Stimulated activated naive B cell treated with anti-CD40 and anti-IgM and Interleukin-4, amounts not matched to agents 10 μg/mL and 1 μg/mL and 100 μg/mL, for 72 hours (primary cell): ENCODE results near the gene CADPS2.
A peak's percentile ranks its signal among the peaks of the same experiment; 100 is the strongest.

Experiments
- ATAC-seq, 2 donors: fragments of 150-1000 bp; cut with Tn5 transposase; replicated peaks; 2 replicates each; pipeline ENCODE4 v1.10.0; 2021; ENCODE audit warnings: moderate library complexity in 1 of 2
- DNase-seq: peaks from one replicate; pipeline ENCODE4 v3.0.0; 2021
- H3K27ac Mint-ChIP-seq: one replicate; pipeline ENCODE4 v1.8.0; 2022; ENCODE audit warnings: mild to moderate bottlenecking, mixed read lengths
- H3K27me3 Mint-ChIP-seq, 2 donors: one replicate each; pipeline ENCODE4 v1.8.0; 2022; ENCODE audit warnings: mixed read lengths in 2 of 2
- H3K36me3 Mint-ChIP-seq, 2 donors: one replicate each; pipeline ENCODE4 v1.8.0; 2022; ENCODE audit warnings: mixed read lengths in 2 of 2, mild to moderate bottlenecking in 1 of 2
- H3K4me1 Mint-ChIP-seq, 2 donors: one replicate each; pipeline ENCODE4 v1.8.0; 2022; ENCODE audit warnings: mixed read lengths in 2 of 2, mild to moderate bottlenecking in 1 of 2
- H3K4me3 Mint-ChIP-seq, 2 donors: one replicate each; pipeline ENCODE4 v1.8.0; 2022; ENCODE audit warnings: mild to moderate bottlenecking in 2 of 2, mixed read lengths in 2 of 2, moderate library complexity in 1 of 2
- H3K9me3 Mint-ChIP-seq, 2 donors: one replicate each; pipeline ENCODE4 v1.8.0; 2022; ENCODE audit warnings: mixed read lengths in 2 of 2, mild to moderate bottlenecking in 1 of 2

CADPS2 gene

DNA sequence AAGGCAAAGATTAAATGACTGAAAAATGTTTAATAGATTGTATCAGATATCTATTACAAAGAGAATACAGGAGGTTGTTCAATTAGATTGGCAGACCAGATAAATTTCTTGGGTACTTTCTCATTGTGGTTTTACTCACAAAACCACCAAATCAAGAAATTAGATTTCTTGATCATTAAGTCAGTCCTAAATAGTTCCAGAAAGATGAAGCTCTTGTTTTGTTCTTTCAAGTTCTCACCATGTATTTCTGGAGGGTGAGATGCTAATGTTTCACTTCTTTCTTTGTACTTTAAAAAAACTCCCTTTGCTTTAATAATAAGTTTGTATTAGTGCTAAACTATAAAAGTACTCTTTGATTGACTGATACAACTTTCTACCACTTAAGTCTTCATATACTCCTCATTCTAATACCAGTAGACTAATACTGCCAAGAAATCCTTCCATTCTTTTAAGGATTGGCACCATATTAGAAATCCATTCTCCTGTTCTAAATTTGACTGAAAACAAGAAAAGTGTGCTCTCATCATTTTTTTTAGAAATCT lies 256.8 kb downstream of the CADPS2 start:
- H3K27ac Mint-ChIP-seq: no peak overlapping the region
- H3K27me3 Mint-ChIP-seq: no peaks in the 10 kb centered on the region

DNA sequence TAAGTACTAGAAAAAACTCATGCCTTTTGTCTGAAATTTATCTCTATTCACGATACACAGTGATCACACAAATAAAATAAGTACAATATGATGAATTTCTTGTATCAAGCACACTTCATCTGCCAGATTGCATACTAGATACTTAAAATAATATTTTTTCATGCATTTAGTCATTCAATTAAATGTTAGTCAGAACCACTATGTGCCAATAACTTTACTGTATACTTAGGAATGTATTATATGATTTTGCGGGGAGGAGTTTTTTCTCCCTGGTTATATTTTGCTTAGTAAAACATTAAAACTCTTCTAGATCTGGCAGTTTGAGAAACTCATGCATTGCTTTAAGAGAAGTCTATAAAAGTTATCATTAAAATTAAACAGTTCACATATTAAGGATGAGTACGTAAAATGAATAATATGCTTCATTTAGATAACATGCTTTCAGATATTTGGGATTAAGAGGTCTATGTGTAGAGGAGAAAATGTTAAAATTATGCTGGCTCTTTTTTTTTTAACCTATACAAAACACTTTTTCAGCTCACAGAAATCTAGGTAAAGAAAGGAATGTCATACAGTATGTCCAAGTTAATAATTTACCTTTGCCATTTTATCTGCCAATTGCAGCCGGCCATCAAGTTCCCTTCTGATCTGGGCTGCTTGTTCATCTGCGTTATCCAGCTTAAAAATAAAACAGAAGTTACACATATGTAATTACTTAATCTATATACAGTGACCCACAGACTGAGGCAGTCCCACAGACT lies 257.4 kb downstream of the CADPS2 start:
- DNase-seq: no peak

More for the DNA sequence above, 256.8 kb downstream of the CADPS2 start:
- no peaks in the 10 kb centered on the region for H3K36me3 Mint-ChIP-seq
- DNase-seq (no peak), ATAC-seq (peak; percentile 29 to 39)
- no peaks in the 10 kb centered on the region for H3K4me1 Mint-ChIP-seq
- H3K4me3 Mint-ChIP-seq: no peak overlapping the region
- H3K9me3 Mint-ChIP-seq: peaks cover 0 to 2% of the 10 kb centered on the region in 2 donors

GRCh38 chr7:122626785-122627184 lies 259.5 kb downstream of the CADPS2 start:
- Mint-ChIP-seq H3K4me3 (no peak overlapping the region), H3K36me3 (no peaks in the 10 kb centered on the region), H3K4me1 (no peaks in the 10 kb centered on the region), H3K9me3 (peaks cover 0 to 2% of the 10 kb centered on the region in 2 donors), H3K27me3 (no peaks in the 10 kb centered on the region), H3K27ac (no peak overlapping the region)
- ATAC-seq: no peak
- no peak for DNase-seq

More for the DNA sequence above, 257.4 kb downstream of the CADPS2 start:
- H3K4me1 Mint-ChIP-seq: no peaks in the 10 kb centered on the region
- H3K27me3 Mint-ChIP-seq: no peaks in the 10 kb centered on the region
- no peak overlapping the region for H3K27ac Mint-ChIP-seq
- peak in 1 of 2 donors; percentile 36 for ATAC-seq
- no peaks in the 10 kb centered on the region for H3K36me3 Mint-ChIP-seq
- H3K4me3 Mint-ChIP-seq: no peak overlapping the region
- H3K9me3 Mint-ChIP-seq: peaks cover 0 to 2% of the 10 kb centered on the region in 2 donors

GRCh38 chr7:122622682-122623081 lies 263.6 kb downstream of the CADPS2 start:
- no peak for ATAC-seq
- Mint-ChIP-seq H3K27ac (no peak overlapping the region), H3K4me3 (no peak overlapping the region), H3K27me3 (no peaks in the 10 kb centered on the region), H3K9me3 (peaks cover 0 to 2% of the 10 kb centered on the region in 2 donors), H3K4me1 (no peaks in the 10 kb centered on the region), H3K36me3 (no peaks in the 10 kb centered on the region)
- DNase-seq: no peak

- no peak overlapping the region for H3K27ac Mint-ChIP-seq
- ATAC-seq: no peak
- H3K36me3 Mint-ChIP-seq: no peaks in the 10 kb centered on the region
- no peak for DNase-seq
- H3K4me3 Mint-ChIP-seq: no peak overlapping the region
- H3K27me3 Mint-ChIP-seq: no peaks in the 10 kb centered on the region
- H3K9me3 Mint-ChIP-seq: peaks cover 0 to under 1% of the 10 kb centered on the region in 2 donors
- no peaks in the 10 kb centered on the region for H3K4me1 Mint-ChIP-seq
These were observed 266.6 kb downstream of the CADPS2 start for GRCh38 chr7:122619664-122620063.

DNA sequence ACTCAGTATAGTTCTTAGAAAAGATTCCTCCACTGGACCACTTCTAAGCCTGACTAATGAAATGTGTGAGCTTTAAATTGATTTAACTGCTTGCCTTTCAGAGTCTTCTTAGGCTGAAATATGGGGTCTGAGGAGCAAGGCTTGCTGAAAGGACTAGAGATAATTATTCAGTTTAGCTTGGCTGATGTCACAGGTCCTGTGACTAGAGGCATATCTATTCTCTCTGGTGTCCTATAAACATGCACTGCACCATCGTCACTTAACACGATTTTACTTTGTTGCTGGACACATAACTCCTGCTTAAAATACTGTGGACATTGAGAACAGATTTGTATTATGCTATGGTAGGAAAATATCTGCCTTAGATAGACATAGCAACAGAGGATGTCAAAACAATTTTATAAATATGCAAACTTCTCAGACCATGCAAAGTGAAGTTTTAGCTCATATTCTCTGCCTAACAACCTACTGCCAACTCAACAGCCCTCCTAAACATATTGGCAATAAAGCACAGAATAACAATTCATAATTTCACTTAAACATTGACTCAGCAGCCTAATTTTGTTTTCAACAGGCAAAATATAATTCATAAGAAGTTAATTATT lies 267.6 kb downstream of the CADPS2 start:
- H3K36me3 Mint-ChIP-seq: no peaks in the 10 kb centered on the region
- H3K9me3 Mint-ChIP-seq: no peaks in the 10 kb centered on the region
- H3K4me1 Mint-ChIP-seq: no peaks in the 10 kb centered on the region
- no peaks in the 10 kb centered on the region for H3K27me3 Mint-ChIP-seq
- no peak overlapping the region for H3K4me3 Mint-ChIP-seq
- DNase-seq (no peak), ATAC-seq (no peak)
- H3K27ac Mint-ChIP-seq: no peak overlapping the region

GRCh38 chr7:122616951-122617350 lies 269.3 kb downstream of the CADPS2 start:
- no peak overlapping the region for H3K4me3 Mint-ChIP-seq

DNA sequence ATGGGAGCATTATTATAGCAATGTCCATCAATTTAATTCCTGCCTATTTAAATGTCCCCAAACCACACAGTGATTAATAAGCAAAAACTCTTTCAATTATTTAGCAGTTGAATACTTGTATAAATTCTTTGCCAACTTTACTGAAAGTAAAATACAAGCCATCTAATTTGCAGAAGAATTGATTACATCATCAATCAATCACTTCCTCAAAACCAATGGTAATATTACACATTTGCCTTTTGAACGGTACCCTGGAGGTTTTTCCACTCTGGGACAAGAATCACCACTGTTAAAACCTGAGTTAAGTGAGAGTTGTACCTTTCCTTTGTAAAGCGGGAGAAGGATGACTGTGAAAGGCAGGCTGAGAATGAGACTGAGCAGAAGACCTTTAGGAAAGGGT lies 280.3 kb downstream of the CADPS2 start:
- ATAC-seq (no peak), DNase-seq (no peak)
- Mint-ChIP-seq H3K9me3 (peaks cover 0 to 2% of the 10 kb centered on the region in 2 donors), H3K4me1 (no peaks in the 10 kb centered on the region), H3K27me3 (no peaks in the 10 kb centered on the region), H3K27ac (no peak overlapping the region), H3K4me3 (no peak overlapping the region), H3K36me3 (no peaks in the 10 kb centered on the region)

More at GRCh38 chr7:122616951-122617350, 269.3 kb downstream of the CADPS2 start:
- Mint-ChIP-seq H3K4me1 (no peaks in the 10 kb centered on the region), H3K9me3 (no peaks in the 10 kb centered on the region), H3K27ac (no peak overlapping the region), H3K36me3 (no peaks in the 10 kb centered on the region), H3K27me3 (no peaks in the 10 kb centered on the region)
- ATAC-seq (no peak), DNase-seq (no peak)

- no peak for DNase-seq
- Mint-ChIP-seq H3K27me3 (no peaks in the 10 kb centered on the region), H3K27ac (no peak overlapping the region), H3K4me1 (no peaks in the 10 kb centered on the region), H3K9me3 (no peaks in the 10 kb centered on the region), H3K36me3 (no peaks in the 10 kb centered on the region), H3K4me3 (no peak overlapping the region)
- no peak for ATAC-seq
These were observed 282.0 kb downstream of the CADPS2 start for GRCh38 chr7:122604251-122604650.

GRCh38 chr7:122602800-122603199 lies 283.5 kb downstream of the CADPS2 start:
- Mint-ChIP-seq H3K27ac (no peak overlapping the region), H3K9me3 (no peaks in the 10 kb centered on the region), H3K27me3 (no peaks in the 10 kb centered on the region), H3K36me3 (no peaks in the 10 kb centered on the region), H3K4me1 (no peaks in the 10 kb centered on the region), H3K4me3 (no peak overlapping the region)
- ATAC-seq: no peak
- DNase-seq: no peak

DNA sequence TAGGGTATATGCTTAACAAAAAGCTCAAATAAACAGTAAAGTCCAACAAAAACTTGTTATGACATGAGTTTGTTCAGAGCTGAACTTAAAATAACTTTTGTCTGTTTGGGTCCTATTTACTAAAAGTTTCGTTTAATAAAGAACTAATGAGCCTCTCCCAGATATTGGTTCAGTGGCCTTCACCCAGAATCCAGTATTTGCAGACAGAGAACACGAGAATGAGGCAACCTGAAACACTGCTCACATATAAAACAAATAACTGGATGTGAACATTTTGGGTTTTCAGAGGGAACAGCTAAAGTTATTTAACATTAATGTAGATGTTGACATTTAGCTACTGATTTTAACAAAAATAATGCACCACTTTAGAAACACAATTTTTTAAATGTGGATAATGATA lies 285.6 kb downstream of the CADPS2 start:
- no peak overlapping the region for H3K4me3 Mint-ChIP-seq
- no peaks in the 10 kb centered on the region for H3K9me3 Mint-ChIP-seq
- H3K27ac Mint-ChIP-seq: no peak overlapping the region
- H3K36me3 Mint-ChIP-seq: no peaks in the 10 kb centered on the region
- DNase-seq (no peak), ATAC-seq (no peak)
- no peaks in the 10 kb centered on the region for H3K27me3 Mint-ChIP-seq
- H3K4me1 Mint-ChIP-seq: no peaks in the 10 kb centered on the region

GRCh38 chr7:122600042-122600441 lies 286.2 kb downstream of the CADPS2 start:
- DNase-seq: no peak
- Mint-ChIP-seq H3K27ac (no peak overlapping the region), H3K27me3 (no peaks in the 10 kb centered on the region), H3K36me3 (no peaks in the 10 kb centered on the region), H3K4me1 (no peaks in the 10 kb centered on the region), H3K9me3 (no peaks in the 10 kb centered on the region), H3K4me3 (no peak overlapping the region)
- no peak for ATAC-seq

- no peak overlapping the region for H3K27ac Mint-ChIP-seq
- DNase-seq: no peak
These were observed 289.0 kb downstream of the CADPS2 start for GRCh38 chr7:122597277-122597676.

DNA sequence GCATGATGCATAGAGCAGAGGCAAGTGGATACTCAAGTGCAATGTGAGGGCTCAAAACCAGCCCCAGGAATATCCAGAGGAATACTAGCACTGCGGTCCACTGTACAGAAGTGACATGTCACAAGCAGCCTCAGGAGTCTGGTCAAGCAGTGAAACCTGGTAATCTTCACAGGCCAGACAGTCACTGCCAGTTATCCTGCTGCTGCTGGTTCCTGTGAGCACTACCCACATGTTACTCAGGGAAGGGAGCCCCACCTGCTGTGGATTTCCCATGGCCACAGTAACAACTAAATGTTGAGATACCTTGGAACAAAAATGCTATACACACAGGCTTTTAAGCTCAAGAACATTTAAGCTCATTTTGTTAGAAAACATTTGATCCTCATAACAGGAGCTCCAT lies 290.4 kb downstream of the CADPS2 start:
- Mint-ChIP-seq H3K36me3 (no peaks in the 10 kb centered on the region), H3K27me3 (no peaks in the 10 kb centered on the region), H3K4me3 (no peak overlapping the region), H3K4me1 (no peaks in the 10 kb centered on the region), H3K9me3 (no peaks in the 10 kb centered on the region), H3K27ac (no peak overlapping the region)
- ATAC-seq: no peak
- no peak for DNase-seq

More at GRCh38 chr7:122597277-122597676, 289.0 kb downstream of the CADPS2 start:
- H3K9me3 Mint-ChIP-seq: no peaks in the 10 kb centered on the region
- no peak overlapping the region for H3K4me3 Mint-ChIP-seq
- H3K27me3 Mint-ChIP-seq: no peaks in the 10 kb centered on the region
- ATAC-seq: no peak
- no peaks in the 10 kb centered on the region for H3K36me3 Mint-ChIP-seq
- no peaks in the 10 kb centered on the region for H3K4me1 Mint-ChIP-seq

DNA sequence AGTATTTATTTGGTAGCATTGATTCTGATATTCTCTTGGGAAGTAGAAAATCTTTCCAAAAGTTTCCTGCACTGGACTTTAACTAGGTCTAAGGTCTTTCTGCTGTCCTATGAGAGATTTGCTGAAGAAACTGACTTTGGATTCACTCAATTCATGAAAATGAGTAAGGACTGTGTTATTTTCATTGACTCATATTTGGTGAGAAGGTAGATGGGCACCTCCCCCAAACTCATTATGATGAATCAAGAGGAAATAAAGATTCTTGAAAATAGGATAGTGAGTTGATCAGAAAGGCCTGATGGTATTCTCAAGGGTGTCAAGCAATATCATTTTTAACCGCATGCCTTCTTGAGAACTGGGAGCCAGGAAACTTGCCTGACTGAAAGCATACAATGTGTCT lies 297.6 kb downstream of the CADPS2 start:
- Mint-ChIP-seq H3K4me3 (no peak overlapping the region), H3K36me3 (no peaks in the 10 kb centered on the region), H3K9me3 (no peaks in the 10 kb centered on the region), H3K27ac (no peak overlapping the region), H3K4me1 (no peaks in the 10 kb centered on the region), H3K27me3 (no peaks in the 10 kb centered on the region)
- no peak for ATAC-seq
- no peak for DNase-seq
